KOPT-K1 (cell line): ENCODE data around the gene EWSR1.

Experiments used
- H3K27ac ChIP-seq: fragments of 200-600 bp; sonication (generic); 2 replicates; pipeline ENCODE4 v1.5.1; 2016; ENCODE audit warnings: antibody characterized with exemption, mild to moderate bottlenecking, low read depth, low read length; ENCODE audit not compliant: poor library complexity, severe bottlenecking
- H3K36me3 ChIP-seq: fragments of 200-600 bp; sonication (generic); 2 replicates; pipeline ENCODE4 v1.5.1; 2017; ENCODE audit warnings: antibody characterized with exemption, mild to moderate bottlenecking, low read length, moderate library complexity; ENCODE audit not compliant: insufficient read depth
- H3K9me3 ChIP-seq: fragments of 200-600 bp; sonication (generic); 2 replicates; pipeline ENCODE4 v1.5.1; 2017; ENCODE audit warnings: antibody characterized with exemption, low read length, mild to moderate bottlenecking; ENCODE audit not compliant: insufficient read depth, poor library complexity, severe bottlenecking

Gene EWSR1

GRCh38 chr22:29272624-29273023, 4.6 kb downstream of the EWSR1 start:
- Histone ChIP-seq H3K27ac (no peak overlapping the region), H3K9me3 (no peaks in the 10 kb centered on the region), H3K36me3 (peaks cover 85% of the 10 kb centered on the region)

GRCh38 chr22:29275167-29275566, 7.1 kb downstream of the EWSR1 start:
- no peak overlapping the region for H3K27ac ChIP-seq
- H3K9me3 ChIP-seq: no peaks in the 10 kb centered on the region
- peaks cover 100% of the 10 kb centered on the region for H3K36me3 ChIP-seq

- H3K36me3 ChIP-seq: peaks cover 100% of the 10 kb centered on the region
- no peak overlapping the region for H3K27ac ChIP-seq
- no peaks in the 10 kb centered on the region for H3K9me3 ChIP-seq
Measured at GRCh38 chr22:29275819-29276565, 7.9 kb downstream of the EWSR1 start.

GRCh38 chr22:29277927-29278326, 9.9 kb downstream of the EWSR1 start:
- H3K36me3 ChIP-seq: peaks cover 100% of the 10 kb centered on the region
- H3K9me3 ChIP-seq: no peaks in the 10 kb centered on the region
- H3K27ac ChIP-seq: no peak overlapping the region

GRCh38 chr22:29284196-29284595, 16.1 kb downstream of the EWSR1 start:
- no peaks in the 10 kb centered on the region for H3K9me3 ChIP-seq
- H3K27ac ChIP-seq: no peak overlapping the region
- peaks cover 100% of the 10 kb centered on the region for H3K36me3 ChIP-seq

- peaks cover 100% of the 10 kb centered on the region for H3K36me3 ChIP-seq
- H3K9me3 ChIP-seq: no peaks in the 10 kb centered on the region
- H3K27ac ChIP-seq: no peak overlapping the region
Measured at GRCh38 chr22:29288837-29289236, 20.8 kb downstream of the EWSR1 start.

GRCh38 chr22:29290061-29290460, 22.0 kb downstream of the EWSR1 start:
- Histone ChIP-seq H3K27ac (no peak overlapping the region), H3K9me3 (no peaks in the 10 kb centered on the region), H3K36me3 (peaks cover 100% of the 10 kb centered on the region)

GRCh38 chr22:29291215-29291614, 23.1 kb downstream of the EWSR1 start:
- no peaks in the 10 kb centered on the region for H3K9me3 ChIP-seq
- H3K36me3 ChIP-seq: peaks cover 100% of the 10 kb centered on the region
- H3K27ac ChIP-seq: no peak overlapping the region

- H3K9me3 ChIP-seq: no peaks in the 10 kb centered on the region
- no peak overlapping the region for H3K27ac ChIP-seq
- peaks cover 100% of the 10 kb centered on the region for H3K36me3 ChIP-seq
Measured at GRCh38 chr22:29292379-29292778, 24.3 kb downstream of the EWSR1 start.

- no peak overlapping the region for H3K27ac ChIP-seq
- peaks cover 83% of the 10 kb centered on the region for H3K36me3 ChIP-seq
- no peaks in the 10 kb centered on the region for H3K9me3 ChIP-seq
Measured at GRCh38 chr22:29298641-29299040, 30.6 kb downstream of the EWSR1 start.

- Histone ChIP-seq H3K9me3 (no peaks in the 10 kb centered on the region), H3K36me3 (peaks cover 76% of the 10 kb centered on the region), H3K27ac (no peak overlapping the region)
Measured at GRCh38 chr22:29299136-29299900, 31.2 kb downstream of the EWSR1 start.

- Histone ChIP-seq H3K27ac (no peak overlapping the region), H3K36me3 (peaks cover 65% of the 10 kb centered on the region), H3K9me3 (no peaks in the 10 kb centered on the region)
Measured at GRCh38 chr22:29300467-29300806, 32.4 kb downstream of the EWSR1 start.

GRCh38 chr22:29300807-29301601, 32.9 kb downstream of the EWSR1 start:
- Histone ChIP-seq H3K9me3 (no peaks in the 10 kb centered on the region), H3K36me3 (peaks cover 59% of the 10 kb centered on the region), H3K27ac (no peak overlapping the region)

- no peaks in the 10 kb centered on the region for H3K9me3 ChIP-seq
- no peak overlapping the region for H3K27ac ChIP-seq
- peaks cover 50% of the 10 kb centered on the region for H3K36me3 ChIP-seq
Measured at GRCh38 chr22:29301716-29302401, 33.8 kb downstream of the EWSR1 start.

GRCh38 chr22:29302402-29302680, 34.3 kb downstream of the EWSR1 start:
- Histone ChIP-seq H3K36me3 (peaks cover 46% of the 10 kb centered on the region), H3K27ac (no peak overlapping the region), H3K9me3 (no peaks in the 10 kb centered on the region)
